Body of pancreas (tissue), 4 donors: ENCODE measurements around the gene OSBPL5. TPM values are rescaled to one million over a fixed set of nuclear protein-coding genes. Genes with fewer than 3 reads are reported as not detected.
"Not testable (repeated sequence)": the region's sequence is repeated elsewhere in the genome, so short reads cannot be mapped to it uniquely, and the experiment has no call there.

ENCODE experiments used
- ATAC-seq: fragments of 150-250 bp; one replicate; pipeline ENCODE4 v1.9.1; 2016
- DNase-seq, 4 donors: peaks; one replicate each; pipeline ENCODE4 v3.0.0-alpha.2; 2019
- H3K27ac ChIP-seq, 4 donors: fragments of 200-600 bp; sonication (generic); 1 replicate in 3 of 4; 2 replicates in 1 of 4; pipeline versions ENCODE4 v1.5.1 to v1.6.1; 2016 to 2019; ENCODE audit warnings: mild to moderate bottlenecking in 1 of 4, mixed read lengths in 1 of 4, moderate library complexity in 1 of 4
- H3K27me3 ChIP-seq, 2 donors: fragments of 200-600 bp; sonication (generic); one replicate each; pipeline ENCODE4 v1.6.0; 2016; ENCODE audit warnings: mild to moderate bottlenecking in 1 of 2
- H3K36me3 ChIP-seq, 2 donors: fragments of 200-600 bp; sonication (generic); replicated peaks in 1 of 2; 2 replicates each; pipeline ENCODE4 v1.5.1; 2016; ENCODE audit warnings: low read depth in 2 of 2; ENCODE audit not compliant: insufficient read depth in 1 of 2
- H3K4me1 ChIP-seq: fragments of 200-600 bp; sonication (generic); one replicate; pipeline ENCODE4 v1.6.0; 2016
- H3K4me3 ChIP-seq, 2 donors: fragments of 200-600 bp; sonication (generic); 1 replicate in 1 of 2; 2 replicates in 1 of 2; pipeline ENCODE4 v1.5.1; 2016 to 2019
- H3K9me3 ChIP-seq, 3 donors: fragments of 200-600 bp; sonication (generic); 1 replicate in 2 of 3; 2 replicates in 1 of 3; pipeline ENCODE4 v1.5.1; 2016
- CTCF ChIP-seq, 7 experiments: fragments of 450-650 bp in 4 of 7; fragments of 200-600 bp in 3 of 7; sonication (generic) in 3 of 7; IDR thresholded peaks; one replicate each; pipeline ENCODE4 v1.5.1; 2016 to 2019; ENCODE audit warnings: antibody characterized with exemption in 7 of 7
- POLR2A ChIP-seq, 3 donors: fragments of 450-650 bp; IDR thresholded peaks; one replicate each; pipeline ENCODE4 v1.6.1; 2016; ENCODE audit warnings: antibody characterized with exemption in 3 of 3, mild to moderate bottlenecking in 2 of 3
- WGBS, 2 donors: methylation state at CpG; one replicate each; pipeline ENCODE4 v1.1.5; 2017; 5-methylcytosine and 5-hydroxymethylcytosine counted together
- intact Hi-C: fragments of 100-400 bp; cut with DNase I; formaldehyde crosslinking; loops from one replicate; pipeline ENCODE4 v1.15.1; 2023
- total RNA-seq, 2 donors: library from RNA; depleted of rRNA; stranded (reverse); fragments of >200 nt; gene quantifications; one replicate each; pipeline ENCODE4 v1.1.0, GENCODE V29; 2016

The OSBPL5 gene
- total RNA-seq, 2 donors from 2014 or later, result 22.3 to 62.0 TPM

DNA sequence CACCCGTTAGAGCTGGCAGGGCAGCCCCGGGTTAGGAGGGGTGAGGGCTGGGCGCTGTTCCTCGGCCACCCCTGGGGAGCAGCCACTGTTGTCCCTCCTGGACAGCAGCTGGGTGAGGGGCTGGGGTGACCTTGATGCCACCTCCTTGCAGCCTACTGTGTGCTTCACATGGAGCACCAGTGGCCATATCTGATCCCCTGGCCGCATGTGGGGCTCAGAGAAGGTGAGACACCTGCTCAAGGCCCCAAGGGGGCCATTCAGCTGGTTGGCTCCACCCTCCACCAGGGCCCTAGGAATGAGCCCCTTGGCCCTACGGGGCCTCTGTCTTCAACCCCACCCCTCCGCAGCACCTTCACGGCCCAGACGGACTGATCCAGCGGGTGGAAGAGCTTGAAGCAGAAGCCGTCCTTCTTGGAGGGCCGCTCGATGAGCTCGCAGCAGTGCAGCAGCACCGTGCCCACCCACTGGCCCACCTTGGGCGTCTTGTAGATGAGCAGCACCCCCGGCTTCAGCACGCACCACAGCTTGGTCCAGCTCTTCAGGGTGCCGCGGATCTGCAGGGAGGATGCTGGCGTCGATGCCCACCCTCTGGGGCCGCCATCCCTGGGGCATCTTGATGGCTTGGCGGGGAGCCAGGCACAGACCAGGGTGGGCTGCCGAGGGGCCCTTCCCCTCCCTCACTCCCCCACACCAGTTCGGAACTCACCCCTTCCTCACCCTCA lies 44.9 kb downstream of the OSBPL5 start:
- Histone ChIP-seq H3K27me3 (no peaks in the 10 kb centered on the region), H3K4me1 (no peaks in the 10 kb centered on the region), H3K27ac (no peak overlapping the region), H3K4me3 (no peak overlapping the region), H3K36me3 (peaks cover 0 to 4% of the 10 kb centered on the region in 2 donors), H3K9me3 (no peaks in the 10 kb centered on the region)
- DNase-seq (peak in 1 of 4 donors; percentile 11), ATAC-seq (no peak)
- intact Hi-C loops, result no loop called here
- WGBS, 2 donors, result 94% methylated on average over 22 of the region's 26 CpGs; no CpG with 5 or more reads in 1 of the 2 donors
- no peak for TF ChIP-seq CTCF (IDR thresholded peaks at IDR 0.05)
- TF ChIP-seq POLR2A (IDR thresholded peaks at IDR 0.05), result no peak

DNA sequence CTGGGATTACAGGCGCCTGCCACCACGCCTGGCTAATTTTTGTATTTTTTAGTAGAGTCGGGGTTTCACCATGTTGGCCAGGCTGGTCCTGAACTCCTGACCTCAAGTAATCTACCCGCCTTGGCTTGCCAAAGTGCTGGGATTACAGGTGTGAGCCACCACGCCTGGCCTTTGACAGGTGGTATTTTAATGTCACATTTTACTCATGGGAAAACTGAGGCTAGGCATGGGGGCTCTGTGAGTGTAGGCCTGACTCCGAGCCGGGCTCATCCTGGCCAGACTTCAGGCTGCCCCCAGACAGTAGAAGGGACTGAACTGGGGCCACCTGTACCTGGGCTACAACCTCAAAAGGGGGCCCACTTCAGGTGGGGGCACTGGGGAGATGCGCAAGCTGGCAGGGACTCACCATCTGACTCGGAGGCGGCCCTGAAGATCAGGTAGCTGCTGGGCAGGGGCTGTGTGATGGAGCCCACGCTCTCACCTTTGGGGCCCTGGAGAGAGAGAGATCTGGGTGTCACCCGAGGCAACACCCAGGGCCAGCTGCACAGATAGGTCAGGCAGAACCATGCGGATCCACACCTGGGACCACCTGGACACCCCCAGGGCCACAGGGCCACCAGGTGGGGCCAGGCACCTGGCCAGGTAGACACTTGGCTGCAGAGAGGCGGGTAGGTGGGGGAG lies 45.8 kb downstream of the OSBPL5 start:
- Histone ChIP-seq H3K4me3 (no peak overlapping the region), H3K36me3 (peaks cover 0 to 4% of the 10 kb centered on the region in 2 donors), H3K9me3 (no peaks in the 10 kb centered on the region), H3K27me3 (no peaks in the 10 kb centered on the region), H3K4me1 (no peaks in the 10 kb centered on the region), H3K27ac (no peak overlapping the region)
- DNase-seq (no peak), ATAC-seq (no peak)
- no peak for TF ChIP-seq CTCF (IDR thresholded peaks at IDR 0.05)
- no peak for TF ChIP-seq POLR2A (IDR thresholded peaks at IDR 0.05)
- 91 to 94% methylated on average over 11 to 14 of the region's 14 CpGs for WGBS, 2 donors
- intact Hi-C loops, result no loop called here

GRCh38 chr11:3115321-3115720 lies 49.8 kb downstream of the OSBPL5 start:
- ATAC-seq, result no peak
- no peak overlapping the region for H3K4me3 ChIP-seq
- TF ChIP-seq CTCF (IDR thresholded peaks at IDR 0.05) (no peak), POLR2A (IDR thresholded peaks at IDR 0.05) (no peak)
- DNase-seq, result no peak
- no peaks in the 10 kb centered on the region for H3K9me3 ChIP-seq
- no peaks in the 10 kb centered on the region for H3K27me3 ChIP-seq
- H3K27ac ChIP-seq, result no peak overlapping the region
- H3K36me3 ChIP-seq, result peaks cover 0 to 4% of the 10 kb centered on the region in 2 donors
- WGBS, 2 donors, result 79 to 96% methylated on average over 3 of the region's 3 CpGs
- intact Hi-C loops, result no loop called here
- H3K4me1 ChIP-seq, result no peaks in the 10 kb centered on the region

- H3K27me3 ChIP-seq, H3K27ac ChIP-seq, DNase-seq, H3K4me1 ChIP-seq, H3K9me3 ChIP-seq, H3K36me3 ChIP-seq, intact Hi-C loops, H3K4me3 ChIP-seq, ATAC-seq: not testable (repeated sequence)
Observed at GRCh38 chr11:3113661-3114060, 51.4 kb downstream of the OSBPL5 start.

DNA sequence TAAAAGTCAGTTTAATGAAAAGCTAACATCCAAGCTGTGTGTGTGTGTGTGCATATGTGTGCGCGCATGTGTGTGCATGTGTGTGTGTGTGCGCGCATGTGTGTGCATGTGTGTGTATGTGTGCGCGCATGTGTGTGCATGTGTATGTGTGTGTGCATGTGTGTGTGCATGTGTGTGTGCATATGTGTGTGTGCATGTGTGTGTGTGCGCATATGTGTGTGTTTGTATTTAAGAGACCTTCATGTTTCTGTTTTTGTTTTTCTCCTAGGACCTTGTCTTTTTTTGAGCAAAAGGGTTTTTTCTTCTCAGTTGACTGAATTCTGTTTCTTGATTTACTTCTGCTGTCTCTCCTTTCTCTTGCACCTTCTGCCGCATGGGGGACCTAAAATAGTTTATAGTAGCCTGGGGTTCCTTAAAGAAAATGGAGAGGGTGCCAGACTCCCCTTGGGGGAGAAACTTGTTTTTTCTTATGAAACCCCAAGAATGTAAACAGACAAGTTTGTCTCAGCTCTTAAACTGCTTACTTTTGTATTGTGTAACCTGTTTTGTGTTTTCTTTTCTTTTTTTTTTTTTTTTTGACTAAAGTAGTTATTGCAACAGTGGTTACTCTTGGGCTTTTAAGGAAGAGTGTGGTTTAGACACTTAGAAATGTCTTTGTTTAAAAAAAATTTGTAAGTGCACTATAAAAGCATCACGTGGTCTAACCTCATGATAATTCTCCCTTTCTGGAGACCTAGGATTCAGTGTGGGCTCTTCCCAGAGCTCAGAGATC lies 53.0 kb downstream of the OSBPL5 start:
- intact Hi-C loops, result no loop called here
- Histone ChIP-seq H3K27me3 (no peaks in the 10 kb centered on the region), H3K4me3 (no peak overlapping the region), H3K27ac (no peak overlapping the region), H3K4me1 (no peaks in the 10 kb centered on the region), H3K9me3 (no peaks in the 10 kb centered on the region), H3K36me3 (no peaks in the 10 kb centered on the region)
- WGBS, 2 donors, result 74 to 85% methylated on average over 9 of the region's 9 CpGs
- no peak for DNase-seq
- no peak for ATAC-seq
- no peak for TF ChIP-seq CTCF (IDR thresholded peaks at IDR 0.05)
- no peak for TF ChIP-seq POLR2A (IDR thresholded peaks at IDR 0.05)
